ENCODE results near the gene CREB5.

CREB5 gene

DNA sequence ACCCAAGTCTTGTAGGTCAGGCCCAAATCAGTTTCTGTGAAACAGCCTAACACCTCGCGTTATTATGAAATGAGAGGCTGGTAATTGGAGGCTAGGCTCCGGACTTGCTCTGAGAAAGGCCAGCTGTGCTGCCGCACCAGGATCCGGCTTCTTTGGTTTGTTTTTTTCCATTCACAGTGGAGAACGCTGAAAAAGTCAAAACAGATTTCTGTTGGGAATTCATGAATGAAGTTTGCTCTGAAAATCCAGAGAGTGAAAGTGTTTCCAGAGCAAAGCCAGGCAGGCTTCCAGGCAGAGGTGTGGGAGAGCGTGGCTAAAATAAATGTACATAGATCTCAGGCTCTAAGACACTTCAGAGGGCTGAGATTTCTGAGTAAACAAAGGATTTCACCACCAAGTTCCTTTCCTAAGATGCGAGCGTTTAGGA is 305.8 kb downstream of the CREB5 start:
- no peak for FAIRE-seq
- no peak for DNase-seq (ENCODE audit: insufficient read length)
- TF ChIP-seq POLR2A (IDR thresholded peaks at IDR 0.05; ENCODE audit: low read depth, low read length) (no peak), POLR2AphosphoS5 (IDR thresholded peaks at IDR 0.05; ENCODE audit: low read depth, low read length) (no peak), TAF1 (IDR thresholded peaks at IDR 0.05; ENCODE audit: borderline replicate concordance, low read depth, low read length) (no peak)

DNA sequence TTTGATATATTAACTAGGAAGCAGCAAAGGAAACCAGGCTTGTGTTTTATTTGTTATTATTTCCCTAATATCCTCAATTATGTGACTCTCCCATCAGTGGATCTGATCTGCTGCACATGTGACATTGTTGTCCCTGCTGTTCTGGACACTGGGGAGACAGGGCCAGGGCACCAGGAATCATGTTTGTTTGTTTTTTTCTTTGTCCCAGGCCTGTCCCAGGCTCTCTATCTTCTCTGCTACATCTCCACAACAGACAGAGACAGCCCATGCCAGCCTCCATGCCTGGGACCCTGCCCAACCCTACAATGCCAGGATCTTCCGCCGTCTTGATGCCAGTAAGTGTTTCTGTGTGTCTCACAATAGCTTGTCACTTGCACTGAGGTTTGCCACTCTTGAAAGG is 306.2 kb downstream of the CREB5 start:
- DNase-seq (ENCODE audit: insufficient read length) (no peak), FAIRE-seq (no peak)
- TF ChIP-seq TAF1 (IDR thresholded peaks at IDR 0.05; ENCODE audit: borderline replicate concordance, low read depth, low read length) = no peak
- no peak for TF ChIP-seq POLR2A (IDR thresholded peaks at IDR 0.05; ENCODE audit: low read depth, low read length)
- TF ChIP-seq POLR2AphosphoS5 (IDR thresholded peaks at IDR 0.05; ENCODE audit: low read depth, low read length) = no peak

DNA sequence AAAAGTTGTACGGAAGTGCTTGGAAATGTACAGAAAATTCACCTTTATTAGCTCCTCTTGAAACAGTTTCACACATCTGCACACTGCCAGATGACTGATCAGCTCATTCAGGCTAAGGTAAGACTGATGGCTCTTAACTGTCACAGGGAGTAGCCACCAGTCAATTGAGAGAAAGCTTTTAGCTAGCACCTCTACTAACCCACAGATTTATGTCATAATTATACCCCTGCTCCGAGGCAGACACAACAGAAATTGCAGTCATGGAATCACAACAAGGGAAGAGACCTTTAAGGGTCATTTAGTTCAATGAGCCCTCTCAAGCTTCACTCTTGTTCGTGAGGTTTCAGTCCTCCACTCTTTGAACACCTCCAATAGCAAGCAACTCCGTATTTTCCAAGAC is 310.4 kb downstream of the CREB5 start:
- DNase-seq (ENCODE audit: insufficient read length) (no peak), FAIRE-seq (no peak)
- TF ChIP-seq TAF1 (IDR thresholded peaks at IDR 0.05; ENCODE audit: borderline replicate concordance, low read depth, low read length) = no peak
- no peak for TF ChIP-seq POLR2A (IDR thresholded peaks at IDR 0.05; ENCODE audit: low read depth, low read length)
- no peak for TF ChIP-seq POLR2AphosphoS5 (IDR thresholded peaks at IDR 0.05; ENCODE audit: low read depth, low read length)

DNA sequence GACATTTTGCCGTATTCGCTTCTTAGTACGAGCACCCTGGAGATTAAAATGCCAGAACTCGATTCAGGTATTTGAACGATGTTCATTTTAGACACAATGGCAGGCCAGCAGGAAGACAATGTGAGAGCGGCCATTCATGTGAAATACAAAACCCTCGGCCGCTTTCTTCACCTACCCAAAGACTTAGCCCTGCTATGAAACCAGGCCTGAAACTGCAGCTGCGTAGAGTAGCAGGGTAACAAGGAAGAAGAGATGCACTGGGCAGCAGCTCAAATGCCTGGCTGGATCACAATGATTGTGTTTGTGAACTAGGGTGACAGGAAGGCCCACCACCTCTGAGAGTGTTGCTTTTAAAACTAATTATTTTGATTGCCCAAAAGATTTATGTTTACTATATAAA is 311.0 kb downstream of the CREB5 start:
- FAIRE-seq (no peak), DNase-seq (ENCODE audit: insufficient read length) (no peak)
- no peak for TF ChIP-seq POLR2A (IDR thresholded peaks at IDR 0.05; ENCODE audit: low read depth, low read length)
- no peak for TF ChIP-seq POLR2AphosphoS5 (IDR thresholded peaks at IDR 0.05; ENCODE audit: low read depth, low read length)
- no peak for TF ChIP-seq TAF1 (IDR thresholded peaks at IDR 0.05; ENCODE audit: borderline replicate concordance, low read depth, low read length)

DNA sequence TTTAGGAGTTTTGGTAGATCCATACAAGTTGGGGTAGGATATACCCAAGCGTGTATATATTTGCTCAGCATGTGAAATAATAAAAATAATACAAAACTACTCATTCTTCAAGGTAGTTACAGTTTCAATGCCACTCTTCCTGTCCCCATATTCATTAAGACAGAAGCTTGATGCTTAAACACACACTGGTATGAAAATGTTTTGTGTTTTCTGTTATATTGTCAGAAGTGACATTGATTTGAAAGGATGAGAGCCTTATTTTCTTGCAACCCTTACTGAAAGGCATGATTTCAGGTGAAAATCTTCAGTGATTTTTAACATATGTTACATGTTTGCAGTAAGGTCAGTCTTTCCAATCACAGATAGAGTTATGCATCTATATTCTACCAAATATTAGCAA is 312.2 kb downstream of the CREB5 start:
- no peak for DNase-seq (ENCODE audit: insufficient read length)
- no peak for TF ChIP-seq TAF1 (IDR thresholded peaks at IDR 0.05; ENCODE audit: borderline replicate concordance, low read depth, low read length)
- TF ChIP-seq POLR2AphosphoS5 (IDR thresholded peaks at IDR 0.05; ENCODE audit: low read depth, low read length) = no peak
- no peak for TF ChIP-seq POLR2A (IDR thresholded peaks at IDR 0.05; ENCODE audit: low read depth, low read length)
- no peak for FAIRE-seq

DNA sequence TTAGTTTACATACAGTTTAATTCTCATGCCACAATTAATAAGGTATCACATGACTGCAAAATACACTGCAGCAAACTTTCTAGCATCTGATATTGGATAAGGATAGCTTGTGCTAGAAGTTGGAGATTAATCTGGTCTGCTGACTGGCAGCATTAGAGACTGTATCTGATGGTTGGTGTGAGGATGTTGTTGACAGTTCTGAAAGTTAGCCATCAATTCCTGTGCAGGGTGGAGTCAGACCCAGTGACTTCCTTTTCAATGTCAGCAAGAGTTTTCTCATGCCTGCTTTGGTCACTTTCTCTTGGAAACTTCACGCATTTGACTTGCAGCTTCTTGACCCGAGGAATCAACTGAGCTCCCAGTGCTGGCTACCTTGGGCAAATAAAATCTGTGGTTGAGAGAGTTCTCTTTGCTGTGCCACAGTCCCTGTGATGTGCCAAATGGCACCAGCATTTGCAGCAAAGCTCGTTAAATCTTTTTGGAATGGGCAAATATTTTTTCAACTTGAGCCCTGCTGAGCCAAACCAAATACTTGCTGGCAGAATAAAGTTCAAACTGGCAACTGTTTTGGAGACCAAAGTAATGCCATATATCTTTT is 312.8 kb downstream of the CREB5 start:
- FAIRE-seq (no peak), DNase-seq (ENCODE audit: insufficient read length) (no peak)
- no peak for TF ChIP-seq POLR2A (IDR thresholded peaks at IDR 0.05; ENCODE audit: low read depth, low read length)
- TF ChIP-seq POLR2AphosphoS5 (IDR thresholded peaks at IDR 0.05; ENCODE audit: low read depth, low read length) = no peak
- TF ChIP-seq TAF1 (IDR thresholded peaks at IDR 0.05; ENCODE audit: borderline replicate concordance, low read depth, low read length) = no peak

DNA sequence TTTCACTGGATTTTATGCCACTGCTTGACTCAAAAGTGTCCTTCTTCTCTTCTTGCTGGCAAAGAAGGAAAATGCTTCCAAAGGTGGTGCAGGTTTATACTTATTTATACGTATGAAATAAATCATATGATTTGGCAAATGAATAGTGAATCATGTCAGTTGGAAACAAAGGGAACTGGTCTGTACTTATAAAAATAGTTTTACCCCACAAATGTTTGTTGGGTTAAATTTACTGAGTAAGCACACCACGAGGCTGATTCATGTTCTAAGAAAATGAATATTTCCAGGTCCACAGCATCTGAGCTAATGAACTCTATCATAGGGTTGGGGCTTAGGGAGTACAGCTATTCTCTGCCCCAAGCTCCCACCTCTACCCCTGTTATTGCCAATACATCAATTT is 313.6 kb downstream of the CREB5 start:
- FAIRE-seq (no peak), DNase-seq (ENCODE audit: insufficient read length) (no peak)
- TF ChIP-seq POLR2AphosphoS5 (IDR thresholded peaks at IDR 0.05; ENCODE audit: low read depth, low read length) = no peak
- no peak for TF ChIP-seq POLR2A (IDR thresholded peaks at IDR 0.05; ENCODE audit: low read depth, low read length)
- TF ChIP-seq TAF1 (IDR thresholded peaks at IDR 0.05; ENCODE audit: borderline replicate concordance, low read depth, low read length) = no peak

DNA sequence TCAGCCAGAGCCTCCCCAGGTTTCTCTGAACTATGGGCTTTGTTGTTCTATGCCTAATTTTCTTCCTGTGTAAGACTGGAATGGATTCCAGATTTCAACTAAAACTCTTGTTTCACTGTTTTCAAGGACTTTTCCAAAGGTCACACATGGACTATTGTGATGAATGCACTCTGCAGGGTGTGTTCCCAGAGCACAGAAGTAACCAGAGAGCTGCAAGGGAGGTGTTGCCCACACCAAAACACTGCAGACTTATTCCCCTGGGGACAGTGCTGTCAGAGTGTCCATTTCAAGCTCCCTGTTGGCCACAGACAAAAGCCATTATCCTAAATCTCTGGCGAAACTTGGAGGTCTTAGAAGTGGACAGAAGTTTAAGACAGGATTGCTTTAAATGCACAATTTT is 314.2 kb downstream of the CREB5 start:
- DNase-seq (ENCODE audit: insufficient read length) (no peak), FAIRE-seq (no peak)
- no peak for TF ChIP-seq TAF1 (IDR thresholded peaks at IDR 0.05; ENCODE audit: borderline replicate concordance, low read depth, low read length)
- no peak for TF ChIP-seq POLR2A (IDR thresholded peaks at IDR 0.05; ENCODE audit: low read depth, low read length)
- no peak for TF ChIP-seq POLR2AphosphoS5 (IDR thresholded peaks at IDR 0.05; ENCODE audit: low read depth, low read length)

DNA sequence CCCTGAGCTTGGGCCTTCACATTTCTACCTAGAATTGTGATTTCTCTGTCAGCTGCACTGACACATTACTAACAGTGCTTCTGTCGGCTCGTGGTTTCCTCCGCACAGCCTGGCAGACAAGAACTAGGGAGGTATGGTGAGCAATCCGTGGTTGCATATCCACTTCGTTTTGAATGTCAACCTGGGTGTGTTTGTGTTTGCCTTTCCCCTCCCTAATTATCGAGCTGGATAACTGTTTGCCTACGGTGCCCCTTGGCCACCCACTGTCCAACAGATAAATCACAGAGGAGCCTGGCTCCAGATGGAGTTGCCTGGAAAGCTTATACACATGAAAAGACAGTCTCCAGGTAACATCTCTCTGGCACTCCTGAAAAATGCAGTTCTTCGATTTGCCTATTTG is 317.0 kb downstream of the CREB5 start:
- no peak for FAIRE-seq
- no peak for DNase-seq (ENCODE audit: insufficient read length)
- TF ChIP-seq POLR2AphosphoS5 (IDR thresholded peaks at IDR 0.05; ENCODE audit: low read depth, low read length) (no peak), POLR2A (IDR thresholded peaks at IDR 0.05; ENCODE audit: low read depth, low read length) (no peak), TAF1 (IDR thresholded peaks at IDR 0.05; ENCODE audit: borderline replicate concordance, low read depth, low read length) (no peak)

DNA sequence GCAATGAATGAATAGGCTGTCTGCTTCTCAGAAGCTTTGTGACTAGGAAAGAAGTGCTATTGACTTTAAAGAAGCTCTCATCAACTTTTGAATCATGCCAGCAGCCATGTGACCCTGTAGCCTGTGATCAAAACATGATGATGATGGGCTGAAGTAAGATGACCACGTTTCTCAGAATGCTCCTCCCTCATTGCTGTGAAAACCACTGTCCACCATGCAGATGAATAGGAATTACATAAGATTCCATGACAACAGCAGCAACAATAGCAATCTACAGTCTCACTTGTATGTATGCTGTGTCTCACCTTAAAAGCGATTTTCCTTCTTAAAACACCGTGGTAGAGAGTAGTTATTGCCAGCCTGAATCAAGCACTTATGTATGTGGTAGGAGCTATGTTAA is 317.4 kb downstream of the CREB5 start:
- no peak for DNase-seq (ENCODE audit: insufficient read length)
- TF ChIP-seq TAF1 (IDR thresholded peaks at IDR 0.05; ENCODE audit: borderline replicate concordance, low read depth, low read length) (no peak), POLR2A (IDR thresholded peaks at IDR 0.05; ENCODE audit: low read depth, low read length) (no peak), POLR2AphosphoS5 (IDR thresholded peaks at IDR 0.05; ENCODE audit: low read depth, low read length) (no peak)
- FAIRE-seq = no peak

DNA sequence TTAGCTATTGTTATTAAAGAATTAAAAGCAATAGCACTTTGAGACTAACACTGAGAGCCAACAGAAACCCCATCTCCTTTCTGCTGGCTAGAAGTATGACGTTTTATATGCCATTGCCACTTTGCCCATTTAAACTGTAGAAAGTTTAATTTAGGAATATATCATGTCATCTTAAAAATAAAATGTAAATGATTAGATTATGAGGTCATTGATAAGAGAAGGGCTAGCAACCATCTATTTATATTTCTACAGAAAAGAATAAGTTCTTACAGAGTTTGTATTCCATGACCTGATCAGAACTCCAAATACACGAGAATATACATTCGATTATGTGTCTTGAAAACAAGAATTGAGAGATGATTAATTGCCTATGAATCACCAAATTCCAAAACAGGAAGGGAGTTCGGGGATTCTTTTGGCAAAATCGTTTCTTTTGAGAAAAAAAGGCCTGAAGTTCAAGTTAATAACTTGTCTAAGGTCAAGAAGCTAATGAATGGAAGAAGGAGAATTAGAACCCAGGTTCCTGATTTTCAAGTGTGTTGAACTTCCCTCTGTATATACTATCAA is 318.9 kb downstream of the CREB5 start:
- FAIRE-seq (no peak), DNase-seq (ENCODE audit: insufficient read length) (no peak)
- TF ChIP-seq POLR2AphosphoS5 (IDR thresholded peaks at IDR 0.05; ENCODE audit: low read depth, low read length) (no peak), POLR2A (IDR thresholded peaks at IDR 0.05; ENCODE audit: low read depth, low read length) (no peak), TAF1 (IDR thresholded peaks at IDR 0.05; ENCODE audit: borderline replicate concordance, low read depth, low read length) (no peak)

DNA sequence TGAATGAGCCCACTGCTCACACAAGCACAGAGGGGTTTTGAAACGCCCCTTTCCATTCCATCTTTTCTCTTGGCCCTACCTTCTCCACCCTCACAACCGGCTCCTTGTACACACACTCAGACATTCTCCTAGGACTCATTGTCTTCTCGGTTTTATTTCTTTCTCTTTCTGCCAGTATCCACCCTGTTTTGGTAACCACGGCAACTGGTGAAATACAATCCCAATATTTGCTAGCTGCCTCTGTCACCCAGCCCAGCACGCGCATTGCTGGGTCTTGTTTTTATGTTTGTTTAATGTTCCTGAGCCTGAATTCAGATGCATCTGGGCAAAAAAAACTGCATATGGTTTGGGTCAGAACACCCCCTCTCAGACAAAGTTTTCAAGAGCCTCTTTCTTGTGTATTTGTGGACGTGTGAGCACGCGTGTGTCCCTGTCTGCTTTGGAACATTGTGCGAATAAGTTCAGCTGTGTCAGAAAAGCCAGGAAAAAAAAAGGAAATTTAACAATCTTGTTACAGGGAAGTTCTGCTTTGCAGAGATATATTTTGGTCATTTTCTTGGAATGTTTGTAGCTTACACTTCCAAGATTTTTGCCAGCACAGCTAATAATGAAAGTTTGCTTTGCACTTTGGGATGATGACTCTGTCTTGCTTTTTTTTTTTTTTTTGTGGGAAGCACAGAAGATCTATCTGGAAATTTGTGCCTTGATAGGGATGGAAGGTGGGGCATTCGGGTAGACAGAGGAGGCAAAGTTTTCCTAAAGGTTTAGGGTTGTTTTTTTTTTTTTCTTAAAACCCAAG is 320.0 kb downstream of the CREB5 start:
- TF ChIP-seq POLR2AphosphoS5 (IDR thresholded peaks at IDR 0.05; ENCODE audit: low read depth, low read length) (no peak), POLR2A (IDR thresholded peaks at IDR 0.05; ENCODE audit: low read depth, low read length) (no peak), TAF1 (IDR thresholded peaks at IDR 0.05; ENCODE audit: borderline replicate concordance, low read depth, low read length) (no peak)
- FAIRE-seq = no peak
- no peak for DNase-seq (ENCODE audit: insufficient read length)

All from GM12892 (cell line).